AG04450 (cell line): Measurements from ENCODE around the gene SND1. TPM values are rescaled to one million over a fixed set of nuclear protein-coding genes. Genes with fewer than 3 reads are reported as not detected.

Source experiments
- CTCF ChIA-PET: fragments of 300-600, 350-600 bp; formaldehyde crosslinking; extraction: SDS; loops from one replicate; lab custom pipeline; 2022; ENCODE audit warnings: antibody characterized with exemption, inconsistent platforms; lab: Charles Lee
- POLR2A ChIA-PET: fragments of 350-600 bp; formaldehyde crosslinking; extraction: SDS; loops from one replicate; lab custom pipeline; 2021; ENCODE audit warnings: antibody characterized with exemption, inconsistent platforms; lab: Yijun Ruan, JAX
- DNase-seq: peaks from one replicate; pipeline ENCODE4 v3.0.0-alpha.2; 2011; ENCODE audit warnings: low read depth, low spot score
- H3K27ac ChIP-seq: one replicate; pipeline ENCODE4 v1.5.1; 2012; ENCODE audit warnings: low read depth, low read length, control low read depth
- H3K27me3 ChIP-seq: one replicate; pipeline ENCODE4 v1.6.0; 2012; ENCODE audit warnings: low read length; ENCODE audit not compliant: control insufficient read depth, insufficient read depth
- H3K4me3 ChIP-seq: 2 replicates; pipeline ENCODE4 v1.5.1; 2011; ENCODE audit warnings: mild to moderate bottlenecking, low read depth, low read length, control low read depth
- H3K9me3 ChIP-seq: 2 replicates; pipeline ENCODE4 v1.5.1; 2012; ENCODE audit warnings: low read length; ENCODE audit not compliant: control insufficient read depth, insufficient read depth
- CTCF ChIP-seq: IDR thresholded peaks from 2 replicates; pipeline ENCODE4 v1.5.1; 2011; ENCODE audit warnings: low read depth, low read length, control low read depth, inconsistent platforms
- polyA plus RNA-seq: library from polyadenylated mRNA; depleted of rRNA; stranded (reverse); fragments of >200 nt; gene quantifications from 2 replicates; pipeline ENCODE4 v1.2.3, GENCODE V29; 2011

The SND1 gene
- polyA plus RNA-seq, 1 experiment, result 247 TPM

GRCh38 chr7:128030654-128031611 lies 378.9 kb downstream of the SND1 start, which contains the start of gene LRRC4:
Gene LRRC4 (minus strand): TSS chr7:128031437. CDS start chr7:128030640, 797 bp downstream.
- TF ChIP-seq CTCF, result peak; percentile 28
- ChIA-PET POLR2A (interaction anchor here (0.6 to 1.4 kb wide), 2 partner anchors 35 to 166 kb away, joined by 3 to 4 read pairs; no protein-coding TSS in a partner anchor), CTCF (interaction anchor here (0.6 to 1.3 kb wide), 4 partner anchors 12 to 323 kb away, joined by 3 to 4 read pairs (median 3); no protein-coding TSS in a partner anchor)
- no peak for DNase-seq
- Histone ChIP-seq H3K4me3 (peak within 1 kb of the TSS; percentile 61), H3K9me3 (no peaks in the 10 kb centered on the region; the same call in 1 of the 2 replicates), H3K27me3 (no peaks in the 10 kb centered on the region), H3K27ac (no peak within 1 kb of the TSS)

DNA sequence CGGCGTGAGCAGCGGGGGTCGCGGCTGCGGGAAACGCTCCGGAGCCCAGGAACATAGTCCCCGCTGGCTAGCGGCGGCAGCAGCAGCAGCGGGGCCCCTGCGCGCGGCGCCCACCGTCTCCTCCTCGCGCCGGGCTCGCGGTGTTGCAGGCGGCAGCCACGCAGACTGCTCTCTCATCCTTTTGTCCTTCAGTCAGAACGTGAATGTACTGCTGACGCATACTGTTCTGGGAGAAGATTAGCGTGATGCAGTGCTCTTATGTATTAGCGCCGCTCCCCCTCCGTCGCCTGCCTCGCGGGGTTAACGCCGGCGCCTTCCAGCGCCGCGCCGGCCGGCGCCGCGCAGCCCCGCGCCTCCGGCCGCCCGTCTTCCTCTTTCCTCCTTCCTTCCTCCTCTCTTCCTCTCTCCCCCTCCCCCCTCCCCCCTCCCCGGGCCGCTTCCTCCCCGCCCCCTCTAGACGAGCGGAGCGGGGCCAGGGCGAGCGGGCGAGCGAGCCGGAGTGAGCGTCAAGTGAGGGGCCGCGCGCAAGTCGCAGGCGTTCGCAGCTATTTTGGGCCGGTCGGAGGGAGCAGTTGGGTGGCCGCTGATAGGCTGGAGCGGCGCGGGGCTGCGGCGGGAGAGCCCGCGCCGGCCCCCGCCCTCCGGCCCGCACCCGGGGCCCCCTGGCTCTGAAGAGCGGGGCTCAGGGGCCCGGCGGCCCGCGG lies 380.1 kb downstream of the SND1 start:
- DNase-seq, result peak; percentile 77
- no peaks in the 10 kb centered on the region; the same call in 1 of the 2 replicates for H3K9me3 ChIP-seq
- H3K27ac ChIP-seq, result no peak overlapping the region
- peak; percentile 40 for TF ChIP-seq CTCF
- POLR2A ChIA-PET, result no interaction called here
- H3K4me3 ChIP-seq, result peak overlapping the region; percentile 54
- CTCF ChIA-PET, result no interaction called here
- H3K27me3 ChIP-seq, result no peaks in the 10 kb centered on the region

DNA sequence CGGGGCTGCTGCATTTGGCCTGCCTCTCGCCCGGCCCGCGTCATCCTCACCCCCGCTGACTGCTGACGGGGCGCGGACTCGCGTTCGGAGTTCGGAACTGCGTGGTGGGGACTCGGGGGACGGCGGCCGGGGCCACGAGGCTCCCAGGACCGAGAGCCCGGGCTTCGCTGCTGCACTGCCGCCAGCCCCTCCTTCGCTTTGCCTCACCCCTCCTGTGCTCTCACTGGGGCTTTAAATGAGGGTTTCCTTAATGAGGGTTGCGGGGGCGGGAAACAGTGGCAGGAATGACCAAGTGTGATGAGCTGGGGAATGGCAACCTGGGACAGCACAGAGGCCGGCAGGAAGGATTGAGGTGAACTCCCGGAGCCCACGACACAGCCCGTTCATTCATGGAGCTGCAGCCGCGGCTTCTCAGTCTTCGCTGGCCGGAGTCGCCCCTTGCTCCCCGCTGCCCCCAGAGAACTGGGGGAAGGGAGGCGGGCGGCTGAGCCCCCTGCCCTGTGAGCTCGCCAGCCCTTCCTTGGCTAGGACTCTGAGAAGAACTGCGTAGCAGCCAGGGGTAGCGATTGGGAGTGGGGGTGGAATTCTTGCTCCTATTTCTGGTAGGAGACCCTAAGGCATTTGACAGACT lies 380.7 kb downstream of the SND1 start:
- POLR2A ChIA-PET, result no interaction called here
- H3K27ac ChIP-seq, result peak overlapping the region; percentile 11
- H3K9me3 ChIP-seq, result no peaks in the 10 kb centered on the region; the same call in 1 of the 2 replicates
- no peak for DNase-seq
- TF ChIP-seq CTCF, result no peak
- H3K4me3 ChIP-seq, result peak overlapping the region; percentile 54
- H3K27me3 ChIP-seq, result no peaks in the 10 kb centered on the region
- CTCF ChIA-PET, result no interaction called here

DNA sequence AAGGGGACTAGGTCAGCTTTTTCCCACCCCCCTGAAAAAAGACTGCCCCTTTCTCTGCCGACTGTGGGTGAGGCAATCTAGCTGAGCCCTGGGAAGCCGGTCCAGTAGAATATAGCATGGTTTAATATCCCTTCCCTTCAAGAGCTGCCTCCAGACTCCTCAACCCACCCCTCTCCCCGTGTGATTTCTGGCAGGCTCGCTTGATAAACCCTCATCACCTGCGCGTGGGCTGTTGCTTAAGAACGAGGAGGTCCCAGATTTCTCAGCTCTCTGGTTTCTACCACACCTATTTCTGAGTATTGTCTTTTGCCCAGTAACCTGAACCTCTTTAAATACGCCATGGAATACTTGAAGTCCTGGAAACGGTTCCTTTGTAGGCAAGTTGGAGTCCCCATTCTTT lies 381.3 kb downstream of the SND1 start:
- POLR2A ChIA-PET, result no interaction called here

More for the DNA sequence above, 381.3 kb downstream of the SND1 start:
- DNase-seq, result no peak
- H3K27me3 ChIP-seq, result no peaks in the 10 kb centered on the region
- no peaks in the 10 kb centered on the region; the same call in 1 of the 2 replicates for H3K9me3 ChIP-seq
- CTCF ChIA-PET, result no interaction called here
- H3K27ac ChIP-seq, result no peak overlapping the region
- H3K4me3 ChIP-seq, result no peak overlapping the region
- TF ChIP-seq CTCF, result no peak
